Fibroblast of skin of scalp (primary cell): ENCODE results near the gene APEH. TPM values are rescaled to one million over a fixed set of nuclear protein-coding genes. Genes with fewer than 3 reads are reported as not detected.

Experiments
- DNase-seq: peaks from one replicate; pipeline ENCODE4 v3.0.0-alpha.2; 2013
- polyA plus RNA-seq, 2 experiments: library from polyadenylated mRNA; unstranded; fragments of 120-200 nt; gene quantifications; one replicate each; pipeline ENCODE4 v1.2.1, GENCODE V29; 2013; ENCODE audit not compliant: insufficient read length in 2 of 2

APEH gene
- 83.3 TPM for polyA plus RNA-seq (2013, experiment 1 of 2; ENCODE audit: insufficient read length)
- polyA plus RNA-seq (2013, experiment 2 of 2; ENCODE audit: insufficient read length), result 71.9 TPM

- peak; percentile 99 for DNase-seq
Measured at GRCh38 chr3:49673715-49674496, at the start of gene APEH. APEH (plus strand) TSS chr3:49674351; CDS start chr3:49674402, 51 bp downstream.

- no peak for DNase-seq
Measured at GRCh38 chr3:49625071-49625470, 49.1 kb upstream of the APEH start.

GRCh38 chr3:49626101-49626581, 48.0 kb upstream of the APEH start:
- peak; percentile 80 for DNase-seq

GRCh38 chr3:49626796-49627195, 47.4 kb upstream of the APEH start:
- DNase-seq, result no peak

- DNase-seq, result no peak
Measured at GRCh38 chr3:49627634-49628033, 46.5 kb upstream of the APEH start.

- no peak for DNase-seq
Measured at GRCh38 chr3:49628249-49628648, 45.9 kb upstream of the APEH start.

- no peak for DNase-seq
Measured at GRCh38 chr3:49629451-49629850, 44.7 kb upstream of the APEH start.

GRCh38 chr3:49629866-49630265, 44.3 kb upstream of the APEH start:
- no peak for DNase-seq

- DNase-seq, result no peak
Measured at GRCh38 chr3:49630784-49631183, 43.4 kb upstream of the APEH start.

- DNase-seq, result no peak
Measured at GRCh38 chr3:49634736-49635135, 39.4 kb upstream of the APEH start.

GRCh38 chr3:49636883-49637609, 37.1 kb upstream of the APEH start:
- no peak for DNase-seq

GRCh38 chr3:49638445-49638844, 35.7 kb upstream of the APEH start:
- DNase-seq, result peak; percentile 68

- DNase-seq, result no peak
Measured at GRCh38 chr3:49639551-49639950, 34.6 kb upstream of the APEH start.

- no peak for DNase-seq
Measured at GRCh38 chr3:49641292-49641691, 32.9 kb upstream of the APEH start.

- DNase-seq, result no peak
Measured at GRCh38 chr3:49641921-49642707, 32.0 kb upstream of the APEH start.

GRCh38 chr3:49642708-49643145, 31.4 kb upstream of the APEH start:
- no peak for DNase-seq

GRCh38 chr3:49644684-49645083, 29.5 kb upstream of the APEH start:
- DNase-seq, result no peak

- no peak for DNase-seq
Measured at GRCh38 chr3:49646236-49646635, 27.9 kb upstream of the APEH start.

- DNase-seq, result no peak
Measured at GRCh38 chr3:49647741-49648140, 26.4 kb upstream of the APEH start.

- DNase-seq, result no peak
Measured at GRCh38 chr3:49648354-49649019, 25.7 kb upstream of the APEH start.

GRCh38 chr3:49649576-49649975, 24.6 kb upstream of the APEH start:
- no peak for DNase-seq

GRCh38 chr3:49650177-49650576, 24.0 kb upstream of the APEH start:
- DNase-seq, result no peak
